Measurements from ENCODE around the gene USP34.
"Not testable (repeated sequence)": the region's sequence is repeated elsewhere in the genome, so short reads cannot be mapped to it uniquely, and the experiment has no call there.

Gene USP34

GRCh38 chr2:61470965-61471904 is at the start of gene USP34:
Gene USP34 (minus strand): TSS chr2:61471087. CDS start chr2:61470692, 395 bp downstream.
- DNase-seq, result peak; percentile 92

GRCh38 chr2:61520261-61520660 is 49.4 kb upstream of the USP34 start:
- no peak for DNase-seq

GRCh38 chr2:61512768-61513398 is 42.0 kb upstream of the USP34 start:
- no peak for DNase-seq

- no peak for DNase-seq
Measured at GRCh38 chr2:61510674-61511671, 40.1 kb upstream of the USP34 start.

- no peak for DNase-seq
Measured at GRCh38 chr2:61504949-61505348, 34.1 kb upstream of the USP34 start.

- DNase-seq, result no peak
Measured at GRCh38 chr2:61499060-61499459, 28.2 kb upstream of the USP34 start.

- no peak for DNase-seq
Measured at GRCh38 chr2:61493523-61493942, 22.6 kb upstream of the USP34 start.

GRCh38 chr2:61492476-61492875 is 21.6 kb upstream of the USP34 start:
- DNase-seq, result no peak

- DNase-seq, result no peak
Measured at GRCh38 chr2:61485281-61485680, 14.4 kb upstream of the USP34 start.

- no peak for DNase-seq
Measured at GRCh38 chr2:61478086-61478485, 7.2 kb upstream of the USP34 start.

GRCh38 chr2:61476929-61477589 is 6.2 kb upstream of the USP34 start:
- DNase-seq, result not testable (repeated sequence)

GRCh38 chr2:61471905-61472805 is 1.3 kb upstream of the USP34 start:
- peak; percentile 8 for DNase-seq

- DNase-seq, result peak; percentile 66
Measured at GRCh38 chr2:61470122-61470951, 550 bp downstream of the USP34 start.

- no peak for DNase-seq
Measured at GRCh38 chr2:61469424-61470121, 1.3 kb downstream of the USP34 start.

- DNase-seq, result not testable (repeated sequence)
Measured at GRCh38 chr2:61468231-61468630, 2.7 kb downstream of the USP34 start.

- no peak for DNase-seq
Measured at GRCh38 chr2:61465045-61465444, 5.8 kb downstream of the USP34 start.

GRCh38 chr2:61463769-61464475 is 7.0 kb downstream of the USP34 start:
- DNase-seq, result no peak

- DNase-seq, result no peak
Measured at GRCh38 chr2:61461404-61461803, 9.5 kb downstream of the USP34 start.

GRCh38 chr2:61460163-61460562 is 10.7 kb downstream of the USP34 start:
- DNase-seq, result no peak

All from activated effector memory CD4-positive, alpha-beta T cell treated with Interleukin-2 at 50 U/mL for 16 hours (primary cell).